GM21529 (cell line): ENCODE results near the gene MYBPC3.
A peak's percentile ranks its signal among the peaks of the same experiment; 100 is the strongest.

Experiments
- ATAC-seq: cut with Tn5 transposase; IDR thresholded peaks from one replicate; pipeline ENCODE4 v1.9.1; 2021; ENCODE audit not compliant: unreplicated experiment

MYBPC3 gene

GRCh38 chr11:47387944-47388696, 35.6 kb upstream of the MYBPC3 start:
- no peak for ATAC-seq

GRCh38 chr11:47384498-47384897, 32.0 kb upstream of the MYBPC3 start:
- ATAC-seq = no peak

- no peak for ATAC-seq
Observed at GRCh38 chr11:47383071-47383470, 30.6 kb upstream of the MYBPC3 start.

- no peak for ATAC-seq
Observed at GRCh38 chr11:47380078-47380477, 27.6 kb upstream of the MYBPC3 start.

GRCh38 chr11:47379317-47379716, 26.8 kb upstream of the MYBPC3 start:
- ATAC-seq = no peak

GRCh38 chr11:47378836-47379170, 26.3 kb upstream of the MYBPC3 start:
- no peak for ATAC-seq

- peak; percentile 81 for ATAC-seq
Observed at GRCh38 chr11:47378010-47378835, 25.7 kb upstream of the MYBPC3 start, which contains the start of gene SPI1. TSS of gene SPI1 (minus strand) at chr11:47378547. CDS start at chr11:47378353, 194 bp downstream.

GRCh38 chr11:47377571-47378009, 25.1 kb upstream of the MYBPC3 start:
- ATAC-seq = no peak

- ATAC-seq = peak; percentile 35
Observed at GRCh38 chr11:47376525-47377371, 24.2 kb upstream of the MYBPC3 start.

GRCh38 chr11:47376107-47376524, 23.6 kb upstream of the MYBPC3 start:
- ATAC-seq = no peak

GRCh38 chr11:47375546-47376085, 23.1 kb upstream of the MYBPC3 start:
- no peak for ATAC-seq

GRCh38 chr11:47375020-47375419, 22.5 kb upstream of the MYBPC3 start:
- no peak for ATAC-seq

- no peak for ATAC-seq
Observed at GRCh38 chr11:47374720-47375019, 22.2 kb upstream of the MYBPC3 start.

GRCh38 chr11:47373876-47374719, 21.6 kb upstream of the MYBPC3 start:
- ATAC-seq = peak; percentile 35

GRCh38 chr11:47372422-47372821, 19.9 kb upstream of the MYBPC3 start:
- ATAC-seq = no peak

- ATAC-seq = no peak
Observed at GRCh38 chr11:47369676-47370075, 17.2 kb upstream of the MYBPC3 start.

GRCh38 chr11:47366020-47366490, 13.6 kb upstream of the MYBPC3 start:
- ATAC-seq = no peak

- ATAC-seq = no peak
Observed at GRCh38 chr11:47361419-47361818, 8.9 kb upstream of the MYBPC3 start.

GRCh38 chr11:47360341-47360740, 7.8 kb upstream of the MYBPC3 start:
- no peak for ATAC-seq

- no peak for ATAC-seq
Observed at GRCh38 chr11:47359586-47359985, 7.1 kb upstream of the MYBPC3 start.
